HG02642 (cell line): ENCODE results near the gene NT5C1A.

Experiments
- ATAC-seq: cut with Tn5 transposase; IDR thresholded peaks from one replicate; pipeline ENCODE4 v1.9.1; 2021; ENCODE audit warnings: mild to moderate bottlenecking; ENCODE audit not compliant: unreplicated experiment, poor library complexity

Gene NT5C1A

DNA sequence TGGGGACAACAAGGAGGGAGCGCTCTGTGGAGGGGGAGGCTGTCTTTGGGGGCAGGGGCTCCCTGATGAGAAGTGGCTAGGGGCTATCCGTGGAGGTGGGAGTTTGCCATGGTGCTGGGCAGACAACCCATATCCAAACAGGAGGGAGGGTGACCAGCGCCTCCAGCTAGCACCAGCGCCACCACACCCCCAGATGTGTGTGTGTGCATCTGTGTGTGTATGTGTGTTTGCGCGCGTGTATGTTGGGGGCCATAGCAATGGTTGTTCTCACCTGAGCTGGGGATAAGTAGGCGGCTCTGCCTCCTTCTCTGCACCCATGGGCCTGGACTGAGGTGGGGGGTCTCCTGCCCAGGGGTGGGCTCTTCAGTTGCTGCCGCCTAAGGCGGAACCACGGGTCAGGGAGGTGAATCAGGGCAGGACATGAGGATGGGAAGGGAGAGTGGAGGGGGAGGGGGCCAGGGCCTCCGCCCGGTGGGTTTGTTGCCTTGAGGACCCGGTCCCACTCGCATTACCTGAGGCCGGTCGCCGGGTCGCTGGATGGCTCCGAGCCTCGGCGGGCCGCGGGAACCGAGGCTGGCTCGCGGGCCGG is 19.0 kb upstream of the NT5C1A start:
- ATAC-seq: no peak

DNA sequence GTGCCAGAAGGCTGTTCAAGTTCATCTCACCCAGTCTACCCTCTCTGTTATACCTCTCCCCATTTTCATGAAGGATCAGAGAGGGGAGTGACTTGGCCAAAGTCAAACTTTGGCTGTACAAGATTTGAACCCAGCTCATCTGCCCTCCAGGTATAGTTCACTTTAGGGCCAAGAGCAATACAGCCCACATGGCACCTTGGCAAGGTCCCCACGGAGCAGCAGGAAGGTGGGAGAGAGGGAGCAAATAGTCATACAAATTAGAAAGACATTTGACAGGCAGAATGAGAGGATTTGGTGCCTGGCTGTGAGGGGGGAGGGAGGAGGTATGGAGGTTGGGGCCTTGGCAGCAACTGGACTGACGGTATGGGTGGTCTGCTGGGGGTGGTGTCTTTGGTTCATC is 18.3 kb upstream of the NT5C1A start:
- no peak for ATAC-seq

- ATAC-seq: no peak
Measured at GRCh38 chr1:39689635-39690034, 17.7 kb upstream of the NT5C1A start.

- no peak for ATAC-seq
Measured at GRCh38 chr1:39689214-39689613, 17.3 kb upstream of the NT5C1A start.

DNA sequence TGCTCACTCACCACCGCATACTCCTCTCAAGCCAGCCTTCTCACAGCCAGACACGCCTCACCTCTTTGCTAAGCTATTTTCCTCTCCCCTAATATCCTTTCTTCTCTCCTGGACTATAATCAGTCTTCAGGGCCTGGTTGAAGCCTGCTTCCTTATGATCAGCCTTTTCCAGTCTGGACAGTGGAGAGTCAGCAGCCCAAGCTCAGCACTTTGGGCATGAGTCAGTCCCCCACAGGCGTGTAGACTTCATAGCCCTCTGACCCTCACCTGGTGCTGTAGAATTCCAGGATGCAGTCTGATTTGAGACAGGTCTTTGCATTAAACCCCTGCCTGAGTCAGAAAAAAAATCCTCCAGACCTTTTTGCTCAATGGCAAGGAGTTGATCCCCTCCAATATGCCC is 16.8 kb upstream of the NT5C1A start:
- no peak for ATAC-seq

DNA sequence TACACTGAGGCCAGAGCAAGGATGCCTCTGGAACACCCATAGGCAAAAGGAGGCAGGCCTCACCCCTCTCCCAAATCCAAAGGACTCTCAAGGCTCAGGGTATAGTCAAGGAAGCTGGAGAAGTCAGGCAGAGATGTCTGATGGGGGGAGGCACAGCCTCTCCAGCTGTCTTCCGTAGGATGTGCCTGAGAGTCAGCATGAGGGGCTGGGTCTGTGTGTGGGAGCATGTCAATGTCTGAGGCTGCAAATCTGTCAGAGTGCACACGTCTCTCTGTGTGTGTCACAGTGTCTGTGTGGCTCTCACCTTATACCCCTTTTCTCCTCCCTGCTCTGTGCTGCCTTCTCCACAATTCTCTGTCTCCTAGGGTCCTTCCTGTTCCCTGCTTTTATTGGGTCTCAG is 15.3 kb upstream of the NT5C1A start:
- ATAC-seq: no peak

GRCh38 chr1:39685071-39685470 is 13.2 kb upstream of the NT5C1A start:
- ATAC-seq: no peak

GRCh38 chr1:39684313-39684664 is 12.4 kb upstream of the NT5C1A start:
- no peak for ATAC-seq

DNA sequence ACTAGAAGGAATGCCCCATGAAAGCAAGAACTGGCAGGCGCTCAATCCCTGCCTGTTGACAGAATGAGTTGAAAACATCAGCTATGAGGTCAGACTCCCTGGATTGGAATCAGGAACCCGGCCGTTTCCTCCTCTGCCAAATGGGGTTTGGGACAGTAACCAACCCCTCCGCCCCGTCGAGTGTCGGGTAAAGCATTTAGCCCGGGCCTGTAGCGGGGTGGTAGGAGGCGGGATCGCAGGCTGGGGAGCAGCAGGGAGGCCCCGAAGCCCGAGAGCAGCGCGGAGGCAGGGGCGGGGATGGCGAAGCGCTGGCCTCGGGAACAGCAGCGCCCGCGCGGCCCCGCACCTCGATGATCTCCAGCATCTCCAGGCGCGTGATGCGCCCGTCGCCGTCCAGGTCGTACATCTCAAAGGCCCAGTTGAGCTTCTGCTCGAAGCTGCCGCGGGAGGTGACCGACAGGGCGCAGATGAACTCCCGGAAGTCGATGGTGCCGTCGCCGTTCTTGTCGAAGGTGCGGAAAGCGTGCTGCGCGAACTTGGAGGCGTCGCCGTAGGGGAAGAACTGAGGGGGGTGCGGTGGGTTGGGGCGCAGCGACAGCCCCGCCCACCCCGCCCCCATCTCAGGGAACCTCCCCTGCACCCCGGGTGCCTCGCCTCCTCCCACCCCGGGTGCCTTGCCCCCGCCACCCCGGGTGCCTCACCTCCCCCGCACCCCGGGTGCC is 11.8 kb upstream of the NT5C1A start:
- no peak for ATAC-seq

DNA sequence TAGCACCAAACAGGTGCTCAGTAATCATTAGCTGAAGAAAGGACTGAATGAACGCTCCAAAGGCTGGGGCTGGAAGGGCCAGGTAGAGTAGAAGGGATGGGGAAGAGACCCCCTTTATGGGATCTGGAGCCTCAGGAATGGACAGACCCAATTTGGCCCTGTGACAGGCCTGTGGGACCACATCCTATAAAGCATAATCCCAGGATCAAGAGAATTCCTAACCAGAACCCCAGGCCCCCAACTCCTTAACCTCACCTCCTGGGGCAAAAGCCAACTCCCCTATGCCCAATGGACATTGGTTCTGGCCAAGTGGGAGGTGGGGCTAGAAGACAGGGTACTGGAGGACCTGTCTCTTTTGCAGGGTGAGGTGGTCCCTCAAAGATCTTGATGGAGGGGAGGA is 10.1 kb upstream of the NT5C1A start:
- no peak for ATAC-seq

DNA sequence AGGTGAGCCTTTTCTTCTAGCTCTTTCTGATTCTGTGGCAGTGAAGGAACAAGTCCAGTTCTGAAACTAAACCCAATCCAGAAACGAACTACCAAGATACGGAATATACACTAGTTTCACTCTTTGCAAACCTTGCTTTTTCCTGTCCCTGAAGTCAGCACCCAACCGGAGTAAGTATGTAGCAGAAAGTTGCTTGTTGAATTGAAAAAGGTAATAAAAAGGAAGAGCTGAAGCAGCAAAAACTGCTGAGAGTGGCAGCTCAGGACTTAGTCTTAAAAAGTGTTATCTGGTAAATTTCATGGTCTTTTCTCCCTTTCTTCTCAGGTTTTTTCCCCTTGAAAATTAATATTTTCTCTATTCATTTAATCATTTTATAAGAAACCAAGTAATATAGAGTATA is 9.4 kb upstream of the NT5C1A start:
- no peak for ATAC-seq

GRCh38 chr1:39680751-39681150 is 8.8 kb upstream of the NT5C1A start:
- ATAC-seq: no peak

DNA sequence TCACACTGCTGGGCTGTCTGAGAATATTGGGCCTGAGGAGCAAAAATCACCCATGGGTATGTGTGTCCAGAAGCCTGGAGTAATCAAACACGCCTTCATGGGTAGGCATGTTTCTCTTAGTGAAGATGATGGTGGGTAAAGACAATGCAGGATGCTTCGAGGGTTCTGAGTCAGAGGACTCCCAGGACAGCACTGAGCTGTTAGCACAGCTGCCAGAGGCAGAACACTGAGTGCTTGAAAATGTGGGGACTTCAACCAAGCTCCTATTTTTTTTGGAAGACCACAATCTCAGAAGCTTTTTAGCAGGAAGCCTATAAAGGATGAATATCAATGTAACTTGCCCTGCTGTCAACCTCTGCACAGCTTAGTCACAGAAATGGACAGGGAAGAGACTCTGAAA is 7.9 kb upstream of the NT5C1A start:
- ATAC-seq: no peak

DNA sequence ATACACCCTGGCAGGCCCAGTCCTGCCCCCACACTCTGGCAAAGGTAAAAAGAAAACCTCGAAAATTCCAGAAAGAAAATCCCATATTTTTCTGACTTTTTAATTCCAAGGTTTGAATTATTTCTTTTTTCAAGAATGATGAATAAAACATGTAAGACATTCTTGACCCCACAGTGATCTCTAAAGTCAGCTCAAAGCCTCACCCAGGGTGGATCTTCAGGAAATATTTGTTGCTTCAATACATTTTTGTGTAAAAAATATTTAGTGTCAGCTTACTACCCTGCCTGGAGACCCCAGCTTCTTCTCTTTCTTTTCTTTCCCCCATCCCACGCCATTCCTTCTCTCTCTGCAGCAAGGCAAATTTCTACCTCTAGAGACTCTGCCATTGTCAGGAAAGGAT is 7.0 kb upstream of the NT5C1A start:
- ATAC-seq: no peak

- ATAC-seq: no peak
Measured at GRCh38 chr1:39677645-39678044, 5.7 kb upstream of the NT5C1A start.

DNA sequence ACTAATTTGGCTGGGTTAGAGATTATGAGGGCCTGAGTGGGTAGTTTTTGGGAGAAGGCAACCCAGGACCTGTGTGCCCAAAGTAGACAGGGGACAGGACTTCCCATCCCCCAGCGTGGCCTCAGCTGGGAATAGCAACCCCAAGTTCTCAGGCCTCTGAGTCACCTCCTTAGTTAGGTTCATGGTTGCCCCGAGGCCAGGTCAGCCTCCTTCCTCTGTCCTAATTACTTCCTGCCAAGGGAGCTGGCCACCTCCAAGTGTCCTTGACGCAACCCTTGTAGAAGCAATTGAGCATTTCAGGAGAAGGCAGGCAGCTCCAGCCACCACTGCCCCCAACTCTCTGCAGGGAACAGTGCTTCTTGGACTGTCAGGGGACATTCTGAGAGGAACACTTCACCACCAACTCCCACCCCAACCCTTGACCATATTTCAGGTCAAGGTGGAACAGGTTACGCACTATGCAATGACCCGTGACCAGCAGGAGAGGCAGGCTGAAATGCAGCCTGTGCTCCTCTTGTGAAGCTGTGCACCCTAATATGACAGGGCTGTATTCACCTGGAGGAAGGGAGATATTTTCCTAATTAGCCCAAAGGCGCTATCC is 5.1 kb upstream of the NT5C1A start:
- no peak for ATAC-seq

DNA sequence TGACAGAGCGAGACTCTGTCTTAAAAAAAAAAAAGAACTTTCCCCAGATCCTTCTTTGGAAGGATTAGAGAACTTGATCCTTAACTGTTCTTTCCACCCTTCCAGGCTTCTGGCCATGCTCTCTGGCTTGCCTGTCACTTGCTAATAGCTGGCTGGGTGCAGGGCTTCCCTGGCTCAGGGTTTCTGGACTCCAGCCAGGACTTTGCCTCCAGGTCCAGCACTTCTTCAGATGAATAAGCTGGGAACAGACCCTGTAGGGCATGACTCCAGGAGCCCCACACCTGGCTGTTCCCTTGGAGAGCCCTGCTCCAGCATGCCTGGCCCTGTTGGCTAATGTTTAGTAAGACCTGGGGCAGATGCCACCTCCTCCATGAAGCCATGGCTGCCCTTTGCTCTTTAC is 3.3 kb upstream of the NT5C1A start:
- ATAC-seq: no peak

DNA sequence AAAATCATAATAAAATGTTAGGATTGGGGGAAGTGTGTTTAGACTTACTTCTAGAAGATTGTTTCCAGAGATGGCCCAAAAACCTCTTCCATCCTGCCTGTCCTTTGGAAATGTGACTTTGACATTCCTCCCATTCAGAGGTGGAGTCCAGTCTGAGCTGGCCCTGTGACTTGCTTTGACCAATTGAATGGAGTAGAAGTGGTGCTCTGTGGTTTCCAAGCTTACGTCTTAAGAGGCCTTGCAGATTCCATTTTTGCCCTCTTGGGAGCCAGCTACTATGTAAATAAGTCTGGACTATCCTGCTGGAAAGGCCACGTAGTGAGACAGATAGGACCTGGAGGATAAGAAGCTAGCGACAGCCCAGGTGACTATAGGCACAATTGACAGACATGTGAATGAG is 1.3 kb upstream of the NT5C1A start:
- no peak for ATAC-seq

- no peak for ATAC-seq
Measured at GRCh38 chr1:39672551-39672947, 642 bp upstream of the NT5C1A start.

- ATAC-seq: no peak
Measured at GRCh38 chr1:39671433-39671792, 494 bp downstream of the NT5C1A start.

- ATAC-seq: no peak
Measured at GRCh38 chr1:39670689-39671088, 1.2 kb downstream of the NT5C1A start.

- ATAC-seq: no peak
Measured at GRCh38 chr1:39668894-39669293, 3.0 kb downstream of the NT5C1A start.
